IMR-90 (cell line): ENCODE measurements around the gene FOXB2. TPM values are rescaled to one million over a fixed set of nuclear protein-coding genes. Genes with fewer than 3 reads are reported as not detected.

Experiments
- ATAC-seq: fragments of 200-7000 bp; cut with Tn5 transposase; 2 replicates; pipeline ENCODE4 v1.9.1; 2020; ENCODE audit warnings: low read depth, mild to moderate bottlenecking, moderate library complexity
- BruUV-seq: library from RNA; stranded (reverse); fragments of 400-500 nt; replicated peaks from 2 replicates; lab custom pipeline; 2021; lab: Mats Ljungman, UMichigan
- CTCF ChIA-PET: fragments of 300-600 bp; formaldehyde crosslinking; extraction: SDS; loops from one replicate; lab custom pipeline; 2021; ENCODE audit warnings: antibody characterized with exemption; lab: Yijun Ruan, JAX
- POLR2A ChIA-PET: fragments of 300-600 bp; sonication (Branson Sonifier 250); formaldehyde crosslinking; loops from one replicate; lab custom pipeline; 2022; ENCODE audit warnings: antibody characterized with exemption; ENCODE audit not compliant: unreplicated experiment; lab: Charles Lee
- DNase-seq: peaks from one replicate; pipeline ENCODE4 v3.0.0; 2013
- H2AFZ ChIP-seq: replicated peaks from 2 replicates; pipeline ENCODE3; 2013; ENCODE audit warnings: low read length, mild to moderate bottlenecking; ENCODE audit not compliant: poor library complexity
- H2AK5ac ChIP-seq: 2 replicates; pipeline ENCODE4 v1.6.1; 2013; ENCODE audit warnings: low read depth, low read length, inconsistent platforms
- H2AK9ac ChIP-seq: replicated peaks from 2 replicates; pipeline ENCODE3; 2013; ENCODE audit warnings: mild to moderate bottlenecking, low read depth, low read length, moderate library complexity; ENCODE audit not compliant: poor library complexity
- H2BK120ac ChIP-seq: 2 replicates; pipeline ENCODE4 v1.6.1; 2013; ENCODE audit warnings: low read depth, low read length, inconsistent platforms
- H2BK15ac ChIP-seq: 3 replicates; pipeline ENCODE4 v1.6.1; 2013; ENCODE audit warnings: low read depth, low read length, inconsistent platforms
- H2BK20ac ChIP-seq: 2 replicates; pipeline ENCODE4 v1.6.1; 2013; ENCODE audit warnings: low read depth, mild to moderate bottlenecking, inconsistent platforms, low read length, moderate library complexity
- H2BK5ac ChIP-seq: 2 replicates; pipeline ENCODE4 v1.6.1; 2013; ENCODE audit warnings: mild to moderate bottlenecking, low read depth, low read length, inconsistent platforms; ENCODE audit not compliant: poor library complexity, severe bottlenecking
- H3K14ac ChIP-seq: replicated peaks from 2 replicates; pipeline ENCODE4 v1.6.1; 2013; ENCODE audit warnings: low read depth, low read length, inconsistent platforms
- H3K18ac ChIP-seq: 2 replicates; pipeline ENCODE4 v1.6.1; 2013; ENCODE audit warnings: low read depth, low read length, control low read depth
- H3K23ac ChIP-seq: 2 replicates; pipeline ENCODE4 v1.6.1; 2013; ENCODE audit warnings: low read depth, low read length, inconsistent platforms
- H3K27ac ChIP-seq: 2 replicates; pipeline ENCODE4 v1.5.1; 2013; ENCODE audit warnings: mild to moderate bottlenecking, control low read depth, low read length; ENCODE audit not compliant: insufficient read depth
- H3K27me3 ChIP-seq: 2 replicates; pipeline ENCODE4 v1.6.1; 2013; ENCODE audit warnings: low read length; ENCODE audit not compliant: control insufficient read depth, insufficient read depth
- H3K36me3 ChIP-seq: 2 replicates; pipeline ENCODE4 v1.6.1; 2013; ENCODE audit warnings: low read length, mixed read lengths; ENCODE audit not compliant: control insufficient read depth, insufficient read depth
- H3K4ac ChIP-seq: 2 replicates; pipeline ENCODE4 v1.6.1; 2013; ENCODE audit warnings: low read depth, low read length, inconsistent platforms
- H3K4me1 ChIP-seq: 2 replicates; pipeline ENCODE4 v1.6.1; 2013; ENCODE audit warnings: low read length, mixed read lengths; ENCODE audit not compliant: control insufficient read depth, insufficient read depth
- H3K4me2 ChIP-seq: 2 replicates; pipeline ENCODE4 v1.6.1; 2013; ENCODE audit warnings: low read depth, mild to moderate bottlenecking, control low read depth, low read length, moderate library complexity
- H3K4me3 ChIP-seq: 2 replicates; pipeline ENCODE4 v1.5.1; 2013; ENCODE audit warnings: low read depth, mild to moderate bottlenecking, control low read depth, low read length, moderate library complexity; ENCODE audit not compliant: insufficient read depth
- H3K56ac ChIP-seq: 2 replicates; pipeline ENCODE4 v1.6.1; 2013; ENCODE audit warnings: low read length, inconsistent platforms; ENCODE audit not compliant: insufficient read depth; ENCODE audit errors: extremely low read depth
- H3K79me1 ChIP-seq, 2 experiments: 2 replicates each; pipeline ENCODE4 v1.6.1; 2013; ENCODE audit warnings: low read length in 2 of 2, inconsistent platforms in 1 of 2, low read depth in 1 of 2
- H3K9ac ChIP-seq: 2 replicates; pipeline ENCODE4 v1.6.1; 2013; ENCODE audit warnings: low read depth, low read length, control low read depth
- H3K9me1 ChIP-seq: 2 replicates; pipeline ENCODE4 v1.6.1; 2013; ENCODE audit warnings: low read length, inconsistent platforms; ENCODE audit not compliant: insufficient read depth
- H3K9me3 ChIP-seq: 2 replicates; pipeline ENCODE4 v1.6.1; 2013; ENCODE audit warnings: low read length; ENCODE audit not compliant: control insufficient read depth, insufficient read depth
- H4K20me1 ChIP-seq: 2 replicates; pipeline ENCODE4 v1.6.1; 2013; ENCODE audit warnings: low read length, inconsistent platforms; ENCODE audit not compliant: insufficient read depth
- H4K5ac ChIP-seq: 2 replicates; pipeline ENCODE4 v1.6.1; 2013; ENCODE audit warnings: mild to moderate bottlenecking, low read depth, low read length, control low read depth
- H4K8ac ChIP-seq, 2 experiments: 2 replicates each; pipeline ENCODE4 v1.6.1; 2013; ENCODE audit warnings: low read depth in 2 of 2, low read length in 2 of 2, control low read depth in 1 of 2, inconsistent platforms in 1 of 2
- H4K91ac ChIP-seq: 2 replicates; pipeline ENCODE4 v1.6.1; 2013; ENCODE audit warnings: low read depth, low read length, inconsistent platforms; ENCODE audit not compliant: insufficient read depth
- BHLHE40 ChIP-seq: fragments of 150-350 bp; IDR thresholded peaks from 2 replicates; pipeline ENCODE4 v1.6.1; 2016; ENCODE audit warnings: mild to moderate bottlenecking, low read depth, low read length
- CHD1 ChIP-seq: IDR thresholded peaks from 2 replicates; pipeline ENCODE4 v1.6.1; 2012; ENCODE audit warnings: low read depth, low read length, improper control_type of control experiment
- FOS ChIP-seq: fragments of 150-350 bp; IDR thresholded peaks from 2 replicates; pipeline ENCODE4 v1.6.1; 2016; ENCODE audit warnings: low read depth, low read length
- MXI1 ChIP-seq: IDR thresholded peaks from 2 replicates; pipeline ENCODE4 v1.6.1; 2012; ENCODE audit warnings: low read depth, mild to moderate bottlenecking, low read length, moderate library complexity, borderline replicate concordance
- NFE2L2 ChIP-seq: fragments of 150-350 bp; IDR thresholded peaks from 2 replicates; pipeline ENCODE4 v1.6.1; 2016; ENCODE audit warnings: low read depth, mild to moderate bottlenecking, low read length
- RAD21 ChIP-seq: IDR thresholded peaks from 2 replicates; pipeline ENCODE4 v1.6.1; 2012; ENCODE audit warnings: low read length, improper control_type of control experiment
- RCOR1 ChIP-seq: IDR thresholded peaks from 2 replicates; pipeline ENCODE4 v1.6.1; 2012; ENCODE audit warnings: mild to moderate bottlenecking, low read length, improper control_type of control experiment; ENCODE audit not compliant: insufficient replicate concordance
- RFX5 ChIP-seq: IDR thresholded peaks from 2 replicates; pipeline ENCODE4 v1.8.0; 2012; ENCODE audit warnings: low read depth, mild to moderate bottlenecking, low read length, moderate library complexity
- SMC3 ChIP-seq: fragments of 150-350 bp; IDR thresholded peaks from 2 replicates; pipeline ENCODE4 v1.6.1; 2016; ENCODE audit warnings: low read depth, mild to moderate bottlenecking, antibody characterized with exemption, low read length, moderate library complexity
- WGBS, 2 experiments: methylation state at CpG; one replicate each; pipeline versions ENCODE4 v1.1.5 to v1.1.7; 2013; ENCODE audit warnings: missing lambda C conversion rate in 2 of 2; ENCODE audit not compliant: insufficient read length in 1 of 2; ENCODE audit errors: extremely low coverage in 2 of 2; 5-methylcytosine and 5-hydroxymethylcytosine counted together
- dilution Hi-C: fragments of 300-500 bp; cut with HindIII; formaldehyde crosslinking; loops from one replicate; pipeline ENCODE4 v1.14.3; 2018; ENCODE audit warnings: low sequenced_read_pairs; ENCODE audit not compliant: unreplicated experiment
- in situ Hi-C: fragments of 300-500 bp; cut with MboI; formaldehyde crosslinking; loops from 3 replicates; pipeline ENCODE4 v1.14.3; 2019; ENCODE audit warnings: low sequenced_read_pairs, inconsistent platforms, mixed read lengths
- intact Hi-C: fragments of 100-400 bp; cut with micrococcal nuclease; formaldehyde crosslinking; loops from 2 replicates; pipeline ENCODE4 v1.10.0; 2022
- polyA plus RNA-seq, 3 experiments: library from polyadenylated mRNA; depleted of rRNA; stranded (reverse); fragments of >200 nt; gene quantifications; 2 replicates each; pipeline ENCODE4 v1.2.3, GENCODE V29; 2012; ENCODE audit warnings: low replicate concordance in 1 of 3
- total RNA-seq: library from RNA; depleted of rRNA; stranded (reverse); fragments of >200 nt; gene quantifications from 2 replicates; pipeline ENCODE4 v1.2.3, GENCODE V29; 2012
- TF ChIP-seq, protein P1 (sequence below): fragments of 150-350 bp; IDR thresholded peaks from 2 replicates; pipeline ENCODE4 v1.6.1; 2017; ENCODE audit warnings: mild to moderate bottlenecking, antibody characterized with exemption, low read length, low read depth

FOXB2 gene
- total and polyA plus RNA-seq, 2 of the 4 experiments (the other 2 are of a cell fraction) = not detected

DNA sequence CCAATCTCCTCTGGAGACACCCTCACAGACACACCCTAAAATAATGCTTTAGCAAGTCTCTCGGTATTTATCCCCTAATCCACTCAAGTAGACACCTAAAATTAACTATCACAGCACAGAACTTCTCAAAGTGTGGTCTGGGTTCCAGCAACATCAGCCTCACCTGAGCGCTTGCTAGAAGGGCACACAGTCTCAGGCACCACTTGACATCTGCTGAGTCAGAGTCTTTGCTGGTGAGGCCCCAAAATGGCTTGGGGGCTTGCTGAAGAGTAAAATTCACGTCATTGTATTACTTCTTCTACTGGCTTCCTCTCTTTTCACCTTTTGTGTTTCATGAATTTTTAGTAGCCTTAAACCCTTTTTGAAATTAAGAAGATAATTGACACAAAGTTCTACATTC, 9.0 kb downstream of the FOXB2 start:
- no peak overlapping the region for H3K56ac ChIP-seq
- no TSS peak for BruUV-seq
- H2BK20ac ChIP-seq = no peak overlapping the region
- no peak overlapping the region for H3K4me3 ChIP-seq
- H3K36me3 ChIP-seq = no peaks in the 10 kb centered on the region
- in situ Hi-C loops (no loop called here), intact Hi-C loops (no loop called here), dilution Hi-C loops (no loop called here)
- ATAC-seq (no peak), DNase-seq (no peak)
- no peak overlapping the region for H3K23ac ChIP-seq
- H2BK120ac ChIP-seq = no peak overlapping the region
- H3K9ac ChIP-seq = no peak overlapping the region
- H2AK5ac ChIP-seq = no peak overlapping the region
- no peaks in the 10 kb centered on the region for H3K4me1 ChIP-seq
- no peak overlapping the region for H2AFZ ChIP-seq
- ChIA-PET POLR2A (no interaction called here), CTCF (no interaction called here)
- no peak overlapping the region for H3K27ac ChIP-seq
- H3K9me3 ChIP-seq = peaks cover 2% of the 10 kb centered on the region; the same call in 1 of the 2 replicates
- H4K91ac ChIP-seq = no peak overlapping the region
- TF ChIP-seq RAD21 (no peak), MXI1 (no peak), RCOR1 (no peak), NFE2L2 (no peak), RFX5 (no peak), SMC3 (no peak), FOS (no peak), BHLHE40 (no peak), CHD1 (no peak)
- TF ChIP-seq, protein P1, sequence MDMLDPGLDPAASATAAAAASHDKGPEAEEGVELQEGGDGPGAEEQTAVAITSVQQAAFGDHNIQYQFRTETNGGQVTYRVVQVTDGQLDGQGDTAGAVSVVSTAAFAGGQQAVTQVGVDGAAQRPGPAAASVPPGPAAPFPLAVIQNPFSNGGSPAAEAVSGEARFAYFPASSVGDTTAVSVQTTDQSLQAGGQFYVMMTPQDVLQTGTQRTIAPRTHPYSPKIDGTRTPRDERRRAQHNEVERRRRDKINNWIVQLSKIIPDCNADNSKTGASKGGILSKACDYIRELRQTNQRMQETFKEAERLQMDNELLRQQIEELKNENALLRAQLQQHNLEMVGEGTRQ = no peak
- no peaks in the 10 kb centered on the region for H4K20me1 ChIP-seq
- H3K27me3 ChIP-seq = peaks cover 22% of the 10 kb centered on the region
- no peaks in the 10 kb centered on the region for H3K9me1 ChIP-seq
- WGBS, 2 experiments = 40% methylated on average over 1 of the region's 3 CpGs; no CpG with 5 or more reads in 1 of the 2 experiments
- no peaks in the 10 kb centered on the region for H3K79me1 ChIP-seq
- no peak overlapping the region for H2AK9ac ChIP-seq
- no peak overlapping the region for H3K18ac ChIP-seq
- H3K4me2 ChIP-seq = no peak overlapping the region
- H2BK5ac ChIP-seq = no peak overlapping the region
- H4K8ac ChIP-seq = no peak overlapping the region
- H3K14ac ChIP-seq = no peak overlapping the region
- H3K4ac ChIP-seq = no peak overlapping the region
- no peak overlapping the region for H2BK15ac ChIP-seq
- H4K5ac ChIP-seq = no peak overlapping the region
